Caco-2 (cell line): ENCODE measurements around the gene APEH. TPM values are rescaled to one million over a fixed set of nuclear protein-coding genes. Genes with fewer than 3 reads are reported as not detected.

Source experiments
- BruUV-seq: library from RNA; stranded (reverse); fragments of 400-500 nt; replicated peaks from 2 replicates; lab custom pipeline; 2021; lab: Mats Ljungman, UMichigan
- CTCF ChIA-PET: fragments of 300-600 bp; sonication (Branson Sonifier 250); formaldehyde crosslinking; loops from one replicate; lab custom pipeline; 2022; ENCODE audit warnings: antibody characterized with exemption; lab: Charles Lee
- POLR2A ChIA-PET: fragments of 300-600 bp; sonication (Branson Sonifier 250); formaldehyde crosslinking; loops from one replicate; lab custom pipeline; 2022; ENCODE audit warnings: antibody characterized with exemption; lab: Charles Lee
- DNase-seq, 2 experiments: peaks; one replicate each; pipeline versions ENCODE4 v3.0.0 to v3.0.0-alpha.2; 2020 to 2022
- H3K27me3 ChIP-seq: replicated peaks from 2 replicates; pipeline ENCODE4 v1.6.0; 2011; ENCODE audit warnings: low read length; ENCODE audit not compliant: control insufficient read depth, insufficient read depth
- H3K36me3 ChIP-seq: 2 replicates; pipeline ENCODE4 v1.5.1; 2011; ENCODE audit warnings: low read length; ENCODE audit not compliant: control insufficient read depth, insufficient read depth
- H3K4me1 ChIP-seq: fragments of 250-450 bp; sonication (Bioruptor Pico); 2 replicates; pipeline ENCODE4 v1.5.1; 2020; ENCODE audit warnings: mild to moderate bottlenecking
- H3K4me3 ChIP-seq: 2 replicates; pipeline ENCODE4 v1.5.1; 2011; ENCODE audit warnings: low read depth, mild to moderate bottlenecking, control low read depth, low read length
- H3K9me3 ChIP-seq: fragments of 250-450 bp; sonication (Bioruptor Pico); 2 replicates; pipeline ENCODE4 v1.5.1; 2020; ENCODE audit warnings: mild to moderate bottlenecking, moderate library complexity
- H3K27ac Mint-ChIP-seq: one replicate; pipeline ENCODE4 v1.8.0; 2022; ENCODE audit warnings: mixed read lengths; ENCODE audit not compliant: unreplicated experiment
- H3K27me3 Mint-ChIP-seq: one replicate; pipeline ENCODE4 v1.8.0; 2022; ENCODE audit warnings: mixed read lengths; ENCODE audit not compliant: insufficient read depth, unreplicated experiment
- H3K36me3 Mint-ChIP-seq: one replicate; pipeline ENCODE4 v1.8.0; 2022; ENCODE audit warnings: mild to moderate bottlenecking, mixed read lengths; ENCODE audit not compliant: insufficient read depth, unreplicated experiment
- H3K4me1 Mint-ChIP-seq: one replicate; pipeline ENCODE4 v1.8.0; 2022; ENCODE audit warnings: low read depth, mixed read lengths; ENCODE audit not compliant: unreplicated experiment
- H3K4me3 Mint-ChIP-seq: one replicate; pipeline ENCODE4 v1.8.0; 2022; ENCODE audit warnings: mild to moderate bottlenecking, moderate library complexity, mixed read lengths; ENCODE audit not compliant: unreplicated experiment
- H3K9me3 Mint-ChIP-seq: one replicate; pipeline ENCODE4 v1.8.0; 2022; ENCODE audit warnings: mixed read lengths; ENCODE audit not compliant: unreplicated experiment
- CTCF ChIP-seq, 2 experiments: fragments of 200-600 bp in 1 of 2; IDR thresholded peaks; 1 replicate in 1 of 2; 2 replicates in 1 of 2; pipeline versions ENCODE4 v1.5.1 to v1.8.0; 2011 to 2022; ENCODE audit warnings: antibody characterized with exemption in 1 of 2, control low read depth in 1 of 2, inconsistent platforms in 1 of 2, low read depth in 1 of 2, low read length in 1 of 2, mild to moderate bottlenecking in 1 of 2, moderate library complexity in 1 of 2; ENCODE audit not compliant: insufficient read depth in 1 of 2, severe bottlenecking in 1 of 2, unreplicated experiment in 1 of 2
- intact Hi-C: fragments of 100-400 bp; cut with micrococcal nuclease; formaldehyde crosslinking; loops from one replicate; pipeline ENCODE4 v1.10.0; 2022; ENCODE audit not compliant: unreplicated experiment
- total RNA-seq: library from RNA; stranded (reverse); gene quantifications from 2 replicates; pipeline ENCODE4 v1.2.3, GENCODE V29; 2022

APEH gene
- total RNA-seq, 1 experiment from 2014 or later = 236 TPM

- no peak overlapping the region for H3K27ac Mint-ChIP-seq
- BruUV-seq = no TSS peak
Observed at GRCh38 chr3:49639551-49639950, 34.6 kb upstream of the APEH start.

GRCh38 chr3:49641292-49641691 is 32.9 kb upstream of the APEH start:
- H3K27ac Mint-ChIP-seq = no peak overlapping the region
- Histone ChIP-seq H3K9me3 (no peaks in the 10 kb centered on the region), H3K27me3 (no peaks in the 10 kb centered on the region; the same call in 1 of the 2 replicates), H3K36me3 (no peaks in the 10 kb centered on the region), H3K4me3 (no peak overlapping the region), H3K4me1 (no peaks in the 10 kb centered on the region)
- ChIA-PET CTCF (interaction anchor here (1.0 kb wide), 1 partner anchor 10 kb away, joined by 8 read pairs; no protein-coding TSS in a partner anchor), POLR2A (no interaction called here)
- no peak overlapping the region for H3K4me3 Mint-ChIP-seq
- no TSS peak for BruUV-seq
- no peak for DNase-seq
- H3K9me3 Mint-ChIP-seq = no peaks in the 10 kb centered on the region
- intact Hi-C loops = no loop called here
- H3K27me3 Mint-ChIP-seq = peaks cover under 1% of the 10 kb centered on the region
- no peaks in the 10 kb centered on the region for H3K4me1 Mint-ChIP-seq
- H3K36me3 Mint-ChIP-seq = no peaks in the 10 kb centered on the region
- TF ChIP-seq CTCF (IDR thresholded peaks at IDR 0.05; ENCODE audit: insufficient read depth in 1 of 2, low read depth in 1 of 2, low read length in 1 of 2, severe bottlenecking in 1 of 2, unreplicated experiment in 1 of 2) = no peak

More at GRCh38 chr3:49639551-49639950, 34.6 kb upstream of the APEH start:
- POLR2A ChIA-PET = interaction anchor here (0.7 kb wide), 1 partner anchor 698 kb away, joined by 5 read pairs; no protein-coding TSS in a partner anchor
- Mint-ChIP-seq H3K4me3 (no peak overlapping the region), H3K27me3 (peaks cover 8% of the 10 kb centered on the region), H3K36me3 (no peaks in the 10 kb centered on the region), H3K4me1 (no peaks in the 10 kb centered on the region), H3K9me3 (no peaks in the 10 kb centered on the region)
- no peaks in the 10 kb centered on the region for H3K4me1 ChIP-seq
- no peaks in the 10 kb centered on the region; the same call in 1 of the 2 replicates for H3K27me3 ChIP-seq
- intact Hi-C loops = no loop called here
- CTCF ChIA-PET = interaction anchor here (1.0 kb wide), 1 partner anchor 99 kb away, joined by 3 read pairs; no protein-coding TSS in a partner anchor
- H3K36me3 ChIP-seq = no peaks in the 10 kb centered on the region
- no peak for DNase-seq
- TF ChIP-seq CTCF (IDR thresholded peaks at IDR 0.05; ENCODE audit: insufficient read depth in 1 of 2, low read depth in 1 of 2, low read length in 1 of 2, severe bottlenecking in 1 of 2, unreplicated experiment in 1 of 2) = no peak
- no peaks in the 10 kb centered on the region for H3K9me3 ChIP-seq
- no peak overlapping the region for H3K4me3 ChIP-seq

- Mint-ChIP-seq H3K27ac (no peak overlapping the region), H3K36me3 (peaks cover under 1% of the 10 kb centered on the region), H3K4me1 (no peaks in the 10 kb centered on the region), H3K27me3 (no peaks in the 10 kb centered on the region), H3K4me3 (no peak overlapping the region), H3K9me3 (no peaks in the 10 kb centered on the region)
- Histone ChIP-seq H3K27me3 (no peaks in the 10 kb centered on the region; the same call in 1 of the 2 replicates), H3K36me3 (no peaks in the 10 kb centered on the region), H3K4me1 (no peaks in the 10 kb centered on the region), H3K9me3 (no peaks in the 10 kb centered on the region), H3K4me3 (no peak overlapping the region)
- no peak for TF ChIP-seq CTCF (IDR thresholded peaks at IDR 0.05; ENCODE audit: insufficient read depth in 1 of 2, low read depth in 1 of 2, low read length in 1 of 2, severe bottlenecking in 1 of 2, unreplicated experiment in 1 of 2)
- POLR2A ChIA-PET = no interaction called here
- CTCF ChIA-PET = no interaction called here
- DNase-seq = no peak
- BruUV-seq = no TSS peak
- intact Hi-C loops = no loop called here
Observed at GRCh38 chr3:49641921-49642707, 32.0 kb upstream of the APEH start.
